KMS-11 (cell line): ENCODE measurements around the gene ITGA11.

Experiments
- H2AFZ ChIP-seq: fragments of 200-600 bp; sonication (generic); 2 replicates; pipeline ENCODE4 v1.6.1; 2016; ENCODE audit warnings: antibody characterized with exemption, mixed run types, low read depth
- H3K27ac ChIP-seq: fragments of 200-600 bp; sonication (generic); 2 replicates; pipeline ENCODE4 v1.6.1; 2016; ENCODE audit warnings: mild to moderate bottlenecking, mixed run types
- H3K27me3 ChIP-seq: fragments of 200-600 bp; sonication (generic); 2 replicates; pipeline ENCODE4 v1.6.1; 2017; ENCODE audit warnings: mild to moderate bottlenecking, low read depth, mixed run types, moderate library complexity; ENCODE audit not compliant: insufficient read depth
- H3K36me3 ChIP-seq: fragments of 200-600 bp; sonication (generic); 2 replicates; pipeline ENCODE4 v1.6.1; 2017; ENCODE audit warnings: mild to moderate bottlenecking, mixed run types; ENCODE audit not compliant: insufficient read depth
- H3K4me1 ChIP-seq: fragments of 200-600 bp; sonication (generic); 2 replicates; pipeline ENCODE4 v1.6.1; 2016; ENCODE audit warnings: mild to moderate bottlenecking, low read depth, mixed run types; ENCODE audit not compliant: poor library complexity, severe bottlenecking
- H3K4me2 ChIP-seq: fragments of 200-600 bp; sonication (generic); 2 replicates; pipeline ENCODE4 v1.7.0; 2016; ENCODE audit warnings: mild to moderate bottlenecking, mixed run types
- H3K4me3 ChIP-seq: fragments of 200-600 bp; sonication (generic); IDR thresholded peaks from 2 replicates; pipeline ENCODE4 v1.6.1; 2017; ENCODE audit warnings: low read depth, low read length, mixed read lengths; ENCODE audit not compliant: insufficient read depth
- H3K79me2 ChIP-seq: fragments of 200-600 bp; sonication (generic); 2 replicates; pipeline ENCODE4 v1.6.1; 2016; ENCODE audit warnings: low read depth, mixed run types; ENCODE audit not compliant: insufficient read depth
- H3K9ac ChIP-seq: fragments of 200-600 bp; sonication (generic); 2 replicates; pipeline ENCODE4 v1.6.1; 2016; ENCODE audit warnings: mild to moderate bottlenecking, mixed run types
- H4K20me1 ChIP-seq: fragments of 200-600 bp; sonication (generic); 2 replicates; pipeline ENCODE4 v1.6.1; 2016; ENCODE audit warnings: mild to moderate bottlenecking, mixed run types; ENCODE audit not compliant: insufficient read depth
- TF ChIP-seq, protein P1 (sequence below): fragments of 200-600 bp; sonication (generic); conservative IDR thresholded peaks from 2 replicates; pipeline ENCODE4 v1.6.1; 2017; ENCODE audit warnings: low read depth, mild to moderate bottlenecking, antibody characterized with exemption, low read length, moderate library complexity, mixed read lengths

The ITGA11 gene

DNA sequence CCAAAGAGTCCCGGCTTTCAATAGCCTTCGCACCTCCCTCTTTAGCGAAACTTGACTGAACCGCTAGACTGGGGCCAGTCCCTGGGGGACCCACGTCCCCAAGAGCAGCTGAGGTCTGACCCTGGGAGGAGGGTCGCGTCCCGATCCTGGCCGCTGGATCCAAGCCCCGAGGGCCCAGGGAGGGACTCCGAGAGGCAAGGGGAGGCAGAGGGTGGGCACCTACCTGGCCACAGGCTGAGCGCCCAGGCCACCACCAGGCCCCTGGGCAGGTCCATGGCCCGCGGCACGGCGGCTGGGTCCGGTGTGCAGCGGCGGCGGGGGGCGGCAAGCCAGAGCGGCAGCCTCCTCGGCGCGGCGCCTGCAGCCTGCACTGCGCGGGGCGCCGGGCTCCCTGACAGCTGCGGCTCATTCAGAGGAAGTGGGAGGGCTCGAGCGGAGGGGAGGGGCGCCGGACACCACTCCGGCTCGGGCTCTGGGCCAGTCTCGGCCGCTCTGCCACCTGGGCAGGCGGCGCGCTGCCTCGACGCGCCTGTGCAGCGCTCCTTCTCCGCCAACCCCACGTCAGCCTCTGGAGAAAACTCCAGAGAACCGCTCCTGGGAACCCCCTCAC lies at the start of gene ITGA11:
Gene ITGA11, minus strand, starts transcription at position 372 of the 610 bp plus-strand sequence. Its CDS starts 97 bp downstream, at position 275.
- Histone ChIP-seq H3K36me3 (no peaks in the 10 kb centered on the region), H2AFZ (no peak within 1 kb of the TSS), H3K79me2 (no peaks in the 10 kb centered on the region), H3K4me1 (no peaks in the 10 kb centered on the region), H3K27me3 (no peaks in the 10 kb centered on the region), H3K4me3 (no peak within 1 kb of the TSS), H4K20me1 (no peaks in the 10 kb centered on the region), H3K9ac (no peak within 1 kb of the TSS), H3K27ac (no peak within 1 kb of the TSS), H3K4me2 (no peak within 1 kb of the TSS)
- TF ChIP-seq, protein P1, sequence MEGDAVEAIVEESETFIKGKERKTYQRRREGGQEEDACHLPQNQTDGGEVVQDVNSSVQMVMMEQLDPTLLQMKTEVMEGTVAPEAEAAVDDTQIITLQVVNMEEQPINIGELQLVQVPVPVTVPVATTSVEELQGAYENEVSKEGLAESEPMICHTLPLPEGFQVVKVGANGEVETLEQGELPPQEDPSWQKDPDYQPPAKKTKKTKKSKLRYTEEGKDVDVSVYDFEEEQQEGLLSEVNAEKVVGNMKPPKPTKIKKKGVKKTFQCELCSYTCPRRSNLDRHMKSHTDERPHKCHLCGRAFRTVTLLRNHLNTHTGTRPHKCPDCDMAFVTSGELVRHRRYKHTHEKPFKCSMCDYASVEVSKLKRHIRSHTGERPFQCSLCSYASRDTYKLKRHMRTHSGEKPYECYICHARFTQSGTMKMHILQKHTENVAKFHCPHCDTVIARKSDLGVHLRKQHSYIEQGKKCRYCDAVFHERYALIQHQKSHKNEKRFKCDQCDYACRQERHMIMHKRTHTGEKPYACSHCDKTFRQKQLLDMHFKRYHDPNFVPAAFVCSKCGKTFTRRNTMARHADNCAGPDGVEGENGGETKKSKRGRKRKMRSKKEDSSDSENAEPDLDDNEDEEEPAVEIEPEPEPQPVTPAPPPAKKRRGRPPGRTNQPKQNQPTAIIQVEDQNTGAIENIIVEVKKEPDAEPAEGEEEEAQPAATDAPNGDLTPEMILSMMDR: no peak

DNA sequence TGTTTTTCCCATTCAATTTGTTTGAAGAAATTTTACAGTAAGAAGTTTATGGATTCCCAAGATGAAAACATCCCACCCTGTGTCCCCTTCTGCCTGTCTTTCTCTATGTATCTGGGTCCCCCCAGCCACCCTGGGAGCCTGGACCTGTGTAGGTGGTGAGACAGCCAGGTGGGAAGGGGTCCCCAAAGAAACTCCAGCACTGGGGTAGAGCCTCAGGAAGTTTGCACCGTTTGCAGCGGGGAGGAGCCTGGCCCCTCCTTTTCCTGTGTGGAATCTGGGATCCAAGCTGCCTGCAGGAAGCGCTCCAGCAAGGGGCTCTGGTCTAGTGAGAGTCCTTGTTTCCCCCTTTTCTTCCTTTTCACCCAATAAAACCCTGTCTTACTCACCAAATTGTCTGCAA lies 49.4 kb upstream of the ITGA11 start:
- Histone ChIP-seq H3K4me1 (no peaks in the 10 kb centered on the region), H3K79me2 (no peaks in the 10 kb centered on the region), H2AFZ (no peak overlapping the region), H3K4me3 (no peak overlapping the region), H3K4me2 (no peak overlapping the region), H4K20me1 (no peaks in the 10 kb centered on the region), H3K9ac (no peak overlapping the region), H3K36me3 (no peaks in the 10 kb centered on the region), H3K27me3 (no peaks in the 10 kb centered on the region), H3K27ac (no peak overlapping the region)
- TF ChIP-seq, protein P1: no peak

DNA sequence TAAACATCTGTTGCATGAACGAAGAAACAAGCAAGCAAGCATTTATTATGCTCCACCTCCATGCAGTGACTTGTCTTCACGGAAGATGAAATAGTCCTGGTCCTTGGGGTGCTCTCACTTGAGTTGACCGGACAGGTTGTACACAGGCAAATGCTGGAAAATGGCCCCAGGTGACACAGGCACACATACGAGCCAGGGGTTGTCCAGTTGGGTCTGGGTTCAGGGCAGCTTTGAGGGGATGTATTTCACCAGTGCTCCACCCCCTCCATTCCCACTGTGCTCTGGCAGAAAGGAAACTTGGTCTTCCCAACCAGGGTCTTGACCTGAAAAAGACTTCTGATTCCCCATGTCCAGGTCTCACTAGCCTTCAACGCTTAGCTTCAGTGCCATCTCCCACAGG lies 48.3 kb upstream of the ITGA11 start:
- Histone ChIP-seq H3K27me3 (no peaks in the 10 kb centered on the region), H3K4me1 (no peaks in the 10 kb centered on the region), H4K20me1 (no peaks in the 10 kb centered on the region), H3K79me2 (no peaks in the 10 kb centered on the region), H3K27ac (no peak overlapping the region), H3K36me3 (no peaks in the 10 kb centered on the region), H2AFZ (no peak overlapping the region), H3K4me2 (no peak overlapping the region), H3K4me3 (no peak overlapping the region), H3K9ac (no peak overlapping the region)
- TF ChIP-seq, protein P1: no peak

DNA sequence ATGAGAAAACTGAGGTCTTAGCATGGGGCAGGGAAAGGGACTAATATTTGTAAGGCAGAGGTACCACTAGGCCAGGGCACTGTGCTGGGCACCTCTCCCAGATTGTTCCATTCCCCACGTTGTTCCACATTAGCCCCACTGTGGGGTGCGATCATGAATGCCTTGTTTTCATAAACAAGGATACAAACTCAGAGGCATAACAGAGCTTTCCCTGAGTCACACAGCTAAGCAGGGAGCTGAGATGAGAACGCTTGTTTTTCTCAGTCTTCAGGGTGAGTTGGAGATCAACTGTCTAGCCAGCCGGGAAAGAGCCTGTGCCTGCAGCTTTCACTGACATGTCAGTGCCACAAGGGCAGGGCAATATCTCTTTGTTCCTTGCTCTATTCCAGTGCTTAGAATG lies 47.9 kb upstream of the ITGA11 start:
- no peak overlapping the region for H3K4me2 ChIP-seq
- no peak overlapping the region for H2AFZ ChIP-seq

More for the DNA sequence above, 47.9 kb upstream of the ITGA11 start:
- H3K27ac ChIP-seq: no peak overlapping the region
- H4K20me1 ChIP-seq: no peaks in the 10 kb centered on the region
- no peaks in the 10 kb centered on the region for H3K4me1 ChIP-seq
- no peaks in the 10 kb centered on the region for H3K36me3 ChIP-seq
- TF ChIP-seq, protein P1: no peak
- H3K79me2 ChIP-seq: no peaks in the 10 kb centered on the region
- no peak overlapping the region for H3K9ac ChIP-seq
- H3K27me3 ChIP-seq: no peaks in the 10 kb centered on the region
- no peak overlapping the region for H3K4me3 ChIP-seq
